HG02852 (cell line): Measurements from ENCODE around the gene SCAF1.

Experiments used
- ATAC-seq: cut with Tn5 transposase; IDR thresholded peaks from one replicate; pipeline ENCODE4 v1.9.1; 2021; ENCODE audit warnings: mild to moderate bottlenecking, moderate library complexity; ENCODE audit not compliant: unreplicated experiment

Gene SCAF1, protein sequence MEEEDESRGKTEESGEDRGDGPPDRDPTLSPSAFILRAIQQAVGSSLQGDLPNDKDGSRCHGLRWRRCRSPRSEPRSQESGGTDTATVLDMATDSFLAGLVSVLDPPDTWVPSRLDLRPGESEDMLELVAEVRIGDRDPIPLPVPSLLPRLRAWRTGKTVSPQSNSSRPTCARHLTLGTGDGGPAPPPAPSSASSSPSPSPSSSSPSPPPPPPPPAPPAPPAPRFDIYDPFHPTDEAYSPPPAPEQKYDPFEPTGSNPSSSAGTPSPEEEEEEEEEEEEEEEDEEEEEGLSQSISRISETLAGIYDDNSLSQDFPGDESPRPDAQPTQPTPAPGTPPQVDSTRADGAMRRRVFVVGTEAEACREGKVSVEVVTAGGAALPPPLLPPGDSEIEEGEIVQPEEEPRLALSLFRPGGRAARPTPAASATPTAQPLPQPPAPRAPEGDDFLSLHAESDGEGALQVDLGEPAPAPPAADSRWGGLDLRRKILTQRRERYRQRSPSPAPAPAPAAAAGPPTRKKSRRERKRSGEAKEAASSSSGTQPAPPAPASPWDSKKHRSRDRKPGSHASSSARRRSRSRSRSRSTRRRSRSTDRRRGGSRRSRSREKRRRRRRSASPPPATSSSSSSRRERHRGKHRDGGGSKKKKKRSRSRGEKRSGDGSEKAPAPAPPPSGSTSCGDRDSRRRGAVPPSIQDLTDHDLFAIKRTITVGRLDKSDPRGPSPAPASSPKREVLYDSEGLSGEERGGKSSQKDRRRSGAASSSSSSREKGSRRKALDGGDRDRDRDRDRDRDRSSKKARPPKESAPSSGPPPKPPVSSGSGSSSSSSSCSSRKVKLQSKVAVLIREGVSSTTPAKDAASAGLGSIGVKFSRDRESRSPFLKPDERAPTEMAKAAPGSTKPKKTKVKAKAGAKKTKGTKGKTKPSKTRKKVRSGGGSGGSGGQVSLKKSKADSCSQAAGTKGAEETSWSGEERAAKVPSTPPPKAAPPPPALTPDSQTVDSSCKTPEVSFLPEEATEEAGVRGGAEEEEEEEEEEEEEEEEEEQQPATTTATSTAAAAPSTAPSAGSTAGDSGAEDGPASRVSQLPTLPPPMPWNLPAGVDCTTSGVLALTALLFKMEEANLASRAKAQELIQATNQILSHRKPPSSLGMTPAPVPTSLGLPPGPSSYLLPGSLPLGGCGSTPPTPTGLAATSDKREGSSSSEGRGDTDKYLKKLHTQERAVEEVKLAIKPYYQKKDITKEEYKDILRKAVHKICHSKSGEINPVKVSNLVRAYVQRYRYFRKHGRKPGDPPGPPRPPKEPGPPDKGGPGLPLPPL

DNA sequence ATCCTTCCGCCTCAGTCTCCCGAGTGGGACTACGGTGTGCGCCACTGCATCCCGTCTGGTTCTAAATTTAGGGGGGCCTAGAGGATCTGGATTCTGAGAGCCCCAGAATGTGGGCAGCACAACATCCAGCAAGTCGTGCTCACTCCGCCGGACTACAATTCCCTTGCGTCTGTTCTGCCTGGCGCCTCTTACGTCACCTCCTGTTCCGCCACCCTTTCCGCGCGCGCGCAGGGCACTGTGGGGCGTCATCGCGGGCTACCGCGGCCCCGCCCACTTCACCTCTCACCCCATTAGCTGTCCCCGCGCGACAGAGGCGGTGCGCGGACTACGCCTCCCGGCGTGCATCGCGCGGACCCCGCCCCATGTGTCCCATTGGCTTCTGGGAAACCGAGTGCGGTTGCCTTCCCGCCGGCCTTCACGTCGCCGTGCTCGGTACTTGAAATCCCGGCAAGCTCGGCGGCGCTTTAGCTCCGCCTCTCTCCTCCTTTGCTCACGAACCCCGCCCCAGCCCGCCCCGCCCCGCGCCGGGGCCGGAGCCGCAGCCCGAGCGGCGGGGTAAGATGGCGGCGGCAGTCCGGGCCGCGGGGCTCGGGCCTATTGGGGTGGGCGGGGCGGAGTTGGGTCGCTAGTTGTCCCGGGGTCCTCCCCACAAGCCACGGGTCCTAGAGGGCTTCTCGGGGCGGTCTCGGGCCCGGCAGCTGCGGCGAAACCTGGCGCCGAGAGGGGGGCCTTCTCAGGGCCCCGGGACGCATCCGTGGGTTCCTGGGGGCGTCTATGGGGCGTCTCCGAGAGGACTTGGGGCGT, at the start of gene SCAF1:
Gene SCAF1 (plus strand): TSS at position 522 of the 804 bp plus-strand sequence. CDS start 2,818 bp downstream, outside the sequence.
- ATAC-seq = peak; percentile 59

DNA sequence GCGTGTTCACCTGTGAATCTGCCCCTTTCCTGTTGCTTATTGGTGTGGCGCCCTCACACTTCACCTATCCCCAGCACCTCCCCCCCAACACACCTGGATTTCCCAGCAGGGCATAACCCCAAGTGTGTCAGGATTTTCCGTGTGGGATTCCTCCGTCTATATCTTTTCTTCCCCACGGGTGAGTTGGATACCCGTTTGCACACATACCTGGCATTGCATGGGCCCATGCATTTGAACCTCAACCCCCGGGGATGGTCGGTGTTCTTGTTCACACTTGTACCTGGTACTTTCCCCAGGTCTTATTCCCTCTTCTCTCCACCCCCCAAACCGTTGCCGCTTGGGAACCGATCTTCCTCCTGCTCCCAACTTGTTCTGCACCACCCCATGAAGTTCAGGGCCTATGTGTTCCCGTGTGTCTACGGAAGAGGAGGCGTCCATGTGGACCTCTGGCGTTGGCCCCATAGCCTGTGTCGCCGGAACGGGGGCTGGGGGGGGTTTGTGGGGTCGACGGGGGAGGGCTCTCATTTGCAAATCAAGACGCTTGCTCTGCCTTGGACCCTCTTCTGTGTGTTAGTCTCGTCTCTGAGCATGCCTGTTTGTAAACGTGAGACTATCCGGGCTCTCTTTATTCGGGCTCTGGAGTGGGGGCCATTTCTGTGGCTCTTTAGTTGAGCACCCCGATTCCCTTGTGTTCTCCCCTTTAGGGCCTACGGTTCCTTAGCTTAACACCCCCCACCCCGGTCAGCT, 49.4 kb upstream of the SCAF1 start:
- ATAC-seq = no peak

DNA sequence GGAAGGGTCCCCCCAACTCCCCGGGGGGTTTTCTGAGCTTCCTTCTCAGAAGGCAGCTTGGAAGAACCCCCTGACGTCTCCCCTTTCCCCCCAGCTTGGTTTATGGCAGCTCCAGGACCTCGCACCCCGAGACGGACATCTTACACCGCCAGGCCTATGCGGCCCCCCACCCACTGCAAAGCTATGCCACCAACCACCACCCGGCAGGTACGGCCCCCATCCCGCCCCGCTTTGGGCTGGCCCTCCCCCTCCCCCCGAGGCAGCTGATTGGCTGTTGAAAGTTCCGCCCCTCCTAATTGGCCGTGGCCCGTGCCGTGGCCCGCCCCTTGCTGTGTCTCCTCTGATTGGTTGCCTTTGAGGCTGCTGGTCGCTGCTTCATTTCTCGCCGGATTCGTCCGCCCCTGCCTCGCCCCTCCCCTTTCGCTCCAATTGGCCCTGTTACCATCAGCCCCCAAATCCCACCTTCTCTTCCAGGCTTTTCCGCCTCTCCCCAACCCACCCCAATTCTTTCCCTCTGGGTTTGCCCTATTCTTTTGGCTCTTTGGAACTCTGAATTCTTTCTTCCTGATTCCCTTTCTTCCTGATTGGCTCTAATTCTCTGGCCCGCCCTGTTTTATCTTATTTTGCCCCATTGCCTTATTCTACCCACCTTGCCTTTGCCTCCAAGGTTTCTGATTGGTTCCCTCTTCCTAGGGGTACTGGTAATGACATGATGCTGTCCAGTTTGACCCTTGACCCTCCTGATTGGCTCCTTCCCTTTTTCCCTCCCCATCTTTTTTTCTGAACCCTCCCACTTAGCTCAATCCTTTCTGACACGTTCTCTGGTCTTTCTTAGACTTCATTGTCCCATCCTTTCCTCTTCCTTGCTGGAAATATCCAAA, 48.5 kb upstream of the SCAF1 start:
- no peak for ATAC-seq

DNA sequence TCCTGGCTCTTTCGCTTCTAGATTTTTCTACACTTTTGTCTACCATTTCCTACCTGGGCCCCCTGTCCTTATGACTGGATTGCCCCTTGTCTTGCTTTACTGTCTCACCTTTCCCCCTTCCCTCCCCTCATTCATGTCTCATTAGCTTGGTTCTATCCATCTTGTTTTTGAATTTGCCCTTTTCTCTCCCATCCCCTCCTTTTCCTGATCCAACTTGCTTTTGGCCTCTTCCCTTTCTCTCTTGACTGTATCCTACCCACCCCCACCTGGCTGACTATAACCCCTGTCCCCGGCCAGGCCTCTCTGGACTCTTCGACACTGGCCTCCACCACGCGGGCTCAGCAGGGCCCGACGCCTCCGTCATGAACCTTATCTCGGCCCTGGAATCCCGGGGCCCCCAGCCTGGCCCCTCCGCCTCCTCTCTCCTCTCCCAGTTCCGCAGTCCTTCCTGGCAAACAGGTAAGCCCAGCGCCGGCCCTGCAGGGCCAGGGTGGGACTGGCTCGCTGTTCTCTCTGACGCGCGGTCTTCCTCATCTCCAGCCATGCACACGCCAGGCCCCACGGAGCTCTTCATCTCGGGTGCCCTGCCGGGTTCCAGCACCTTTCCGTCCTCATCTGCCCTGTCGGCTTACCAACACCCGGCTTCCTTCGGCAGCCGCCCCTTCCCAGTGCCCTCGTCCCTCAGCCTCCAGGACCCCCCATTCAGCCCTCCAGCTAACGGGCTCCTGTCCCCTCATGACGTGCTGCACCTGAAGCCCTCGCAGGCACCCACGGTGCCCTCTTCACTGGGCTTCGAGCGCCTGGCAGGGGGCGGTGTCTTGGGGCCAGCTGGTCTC, 47.6 kb upstream of the SCAF1 start:
- ATAC-seq = no peak

DNA sequence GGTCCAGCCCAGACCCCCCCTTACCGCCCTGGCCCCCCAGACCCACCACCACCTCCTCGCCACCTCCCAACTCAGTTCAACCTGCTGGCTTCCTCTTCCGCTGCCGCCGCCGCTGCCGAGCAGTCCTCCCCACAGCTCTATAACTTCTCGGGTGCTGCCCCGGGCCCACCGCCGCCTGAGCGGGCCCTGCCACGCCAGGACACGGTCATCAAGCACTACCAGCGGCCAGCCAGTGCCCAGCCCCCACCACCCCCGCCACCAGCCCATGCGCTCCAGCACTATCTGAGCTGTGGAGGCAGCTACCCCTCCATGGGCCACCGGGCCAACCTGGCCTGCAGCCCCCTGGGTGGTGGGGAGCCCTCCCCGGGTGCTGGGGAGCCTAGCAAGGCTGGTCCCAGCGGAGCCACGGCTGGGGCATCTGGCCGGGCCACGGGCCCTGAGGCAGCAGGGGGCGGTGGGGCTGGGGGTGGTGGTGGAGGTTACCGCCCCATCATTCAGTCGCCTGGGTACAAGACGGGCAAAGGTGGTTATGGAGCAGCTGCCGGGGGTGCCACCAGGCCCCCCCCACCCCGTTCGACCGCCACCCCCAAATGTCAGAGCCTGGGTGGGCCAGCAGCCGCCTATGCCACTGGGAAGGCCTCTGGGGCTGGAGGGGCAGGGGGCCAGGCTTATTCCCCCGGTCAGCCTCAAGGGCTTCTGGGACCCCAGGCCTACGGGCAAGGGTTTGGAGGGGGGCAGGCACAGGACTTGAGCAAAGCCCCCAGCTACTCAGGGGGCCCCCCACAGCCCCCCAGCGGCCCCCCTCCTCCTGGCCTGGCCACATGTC, 46.8 kb upstream of the SCAF1 start:
- no peak for ATAC-seq

DNA sequence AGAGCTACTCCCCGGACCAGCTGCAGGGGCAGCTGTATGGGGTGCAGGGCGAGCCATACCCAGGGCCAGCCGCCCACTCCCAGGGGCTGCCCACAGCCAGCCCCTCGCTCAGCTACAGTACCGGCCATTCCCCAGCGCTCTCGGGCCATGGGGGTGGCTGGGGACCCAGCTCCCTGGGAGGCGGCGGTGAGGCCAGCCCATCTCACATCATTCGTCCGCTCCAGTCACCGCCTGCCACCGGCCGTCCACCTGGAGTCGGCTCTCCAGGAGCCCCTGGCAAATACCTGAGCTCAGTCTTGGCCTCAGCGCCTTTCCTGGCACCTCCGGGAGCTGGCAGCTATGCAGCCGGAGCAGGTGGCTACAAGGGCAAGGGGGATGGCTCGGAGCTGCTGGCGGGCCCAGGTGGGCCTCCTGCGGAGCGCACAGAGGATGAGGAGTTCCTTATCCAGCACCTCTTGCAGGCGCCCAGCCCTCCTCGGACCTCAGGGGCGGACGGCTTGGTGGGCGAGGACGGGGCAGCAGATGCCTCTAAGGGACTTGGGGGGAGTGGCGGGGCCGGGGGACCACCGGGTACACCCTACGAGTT, 46.1 kb upstream of the SCAF1 start:
- ATAC-seq = no peak

DNA sequence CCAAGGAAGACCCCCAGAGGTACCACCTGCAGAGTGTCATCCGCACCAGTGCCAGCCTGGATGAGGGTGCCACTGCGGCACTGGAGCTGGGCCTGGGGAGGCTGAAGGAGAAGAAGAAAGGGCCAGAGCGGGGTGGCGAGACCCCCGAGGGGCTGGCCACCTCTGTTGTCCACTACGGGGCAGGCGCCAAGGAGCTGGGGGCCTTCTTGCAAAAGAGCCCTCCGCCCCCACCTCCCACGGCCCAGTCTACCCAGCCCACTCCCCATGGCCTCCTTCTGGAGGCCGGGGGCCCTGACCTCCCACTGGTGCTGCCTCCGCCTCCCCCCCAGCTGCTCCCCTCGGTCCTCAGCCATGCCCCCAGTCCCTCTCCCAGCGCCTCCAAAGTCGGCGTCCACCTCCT, 45.6 kb upstream of the SCAF1 start:
- ATAC-seq = no peak

DNA sequence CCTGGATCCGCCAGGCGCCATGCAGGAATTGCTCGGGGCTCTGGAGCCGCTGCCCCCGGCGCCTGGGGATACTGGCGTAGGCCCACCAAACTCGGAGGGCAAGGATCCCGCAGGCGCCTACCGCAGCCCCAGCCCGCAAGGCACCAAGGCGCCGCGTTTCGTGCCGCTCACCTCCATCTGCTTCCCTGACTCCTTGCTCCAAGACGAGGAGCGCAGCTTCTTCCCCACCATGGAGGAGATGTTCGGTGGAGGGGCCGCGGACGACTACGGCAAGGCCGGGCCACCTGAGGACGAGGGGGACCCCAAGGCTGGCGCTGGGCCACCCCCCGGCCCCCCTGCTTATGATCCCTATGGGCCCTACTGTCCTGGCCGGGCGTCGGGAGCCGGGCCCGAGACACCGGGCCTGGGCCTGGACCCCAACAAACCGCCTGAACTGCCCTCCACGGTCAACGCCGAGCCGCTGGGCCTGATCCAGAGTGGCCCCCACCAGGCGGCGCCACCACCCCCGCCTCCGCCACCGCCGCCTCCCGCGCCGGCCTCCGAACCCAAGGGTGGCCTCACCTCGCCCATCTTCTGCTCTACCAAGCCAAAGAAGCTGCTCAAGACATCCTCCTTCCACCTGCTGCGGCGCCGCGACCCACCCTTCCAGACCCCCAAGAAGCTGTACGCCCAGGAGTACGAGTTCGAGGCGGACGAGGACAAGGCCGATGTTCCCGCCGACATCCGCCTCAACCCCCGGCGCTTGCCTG, 44.9 kb upstream of the SCAF1 start:
- ATAC-seq = no peak

DNA sequence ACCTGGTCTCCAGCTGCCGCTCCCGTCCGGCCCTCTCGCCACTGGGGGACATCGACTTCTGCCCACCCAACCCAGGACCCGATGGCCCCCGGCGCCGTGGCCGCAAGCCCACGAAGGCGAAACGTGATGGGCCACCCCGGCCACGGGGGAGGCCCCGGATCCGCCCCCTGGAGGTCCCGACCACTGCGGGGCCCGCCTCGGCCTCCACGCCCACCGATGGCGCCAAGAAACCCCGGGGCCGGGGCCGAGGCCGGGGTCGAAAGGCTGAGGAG, 44.4 kb upstream of the SCAF1 start:
- no peak for ATAC-seq

DNA sequence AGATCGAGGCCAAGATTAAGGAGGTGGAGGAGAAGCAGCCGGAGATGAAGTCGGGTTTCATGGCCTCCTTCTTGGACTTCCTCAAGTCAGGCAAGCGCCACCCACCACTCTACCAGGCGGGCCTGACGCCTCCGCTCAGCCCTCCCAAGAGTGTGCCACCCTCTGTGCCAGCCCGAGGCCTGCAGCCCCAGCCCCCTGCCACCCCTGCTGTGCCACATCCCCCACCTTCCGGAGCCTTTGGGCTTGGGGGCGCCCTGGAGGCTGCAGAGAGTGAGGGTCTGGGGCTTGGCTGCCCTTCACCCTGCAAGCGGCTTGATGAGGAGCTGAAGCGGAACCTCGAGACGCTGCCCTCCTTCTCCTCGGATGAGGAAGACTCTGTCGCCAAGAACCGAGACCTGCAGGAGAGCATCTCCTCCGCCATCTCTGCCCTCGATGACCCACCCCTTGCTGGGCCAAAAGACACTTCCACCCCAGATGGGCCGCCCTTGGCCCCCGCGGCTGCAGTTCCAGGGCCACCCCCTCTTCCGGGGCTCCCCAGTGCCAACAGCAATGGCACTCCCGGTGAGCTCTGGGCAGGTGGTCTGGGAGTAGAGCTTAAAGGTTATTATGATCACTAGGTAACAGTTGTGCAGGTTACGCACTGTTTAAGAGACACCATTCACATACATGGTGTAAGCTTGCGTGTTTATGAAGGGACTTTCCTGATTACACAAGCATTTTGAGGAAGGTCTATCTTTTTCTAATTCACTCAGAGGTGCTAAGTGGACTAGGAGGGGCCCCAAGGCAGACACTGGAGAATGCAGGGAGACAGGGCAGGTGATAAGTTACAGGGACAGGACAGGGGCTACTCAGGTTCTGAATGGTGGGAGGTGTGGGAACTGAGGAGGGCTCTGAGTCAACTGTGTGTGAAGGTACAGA, 42.4 kb upstream of the SCAF1 start:
- no peak for ATAC-seq

DNA sequence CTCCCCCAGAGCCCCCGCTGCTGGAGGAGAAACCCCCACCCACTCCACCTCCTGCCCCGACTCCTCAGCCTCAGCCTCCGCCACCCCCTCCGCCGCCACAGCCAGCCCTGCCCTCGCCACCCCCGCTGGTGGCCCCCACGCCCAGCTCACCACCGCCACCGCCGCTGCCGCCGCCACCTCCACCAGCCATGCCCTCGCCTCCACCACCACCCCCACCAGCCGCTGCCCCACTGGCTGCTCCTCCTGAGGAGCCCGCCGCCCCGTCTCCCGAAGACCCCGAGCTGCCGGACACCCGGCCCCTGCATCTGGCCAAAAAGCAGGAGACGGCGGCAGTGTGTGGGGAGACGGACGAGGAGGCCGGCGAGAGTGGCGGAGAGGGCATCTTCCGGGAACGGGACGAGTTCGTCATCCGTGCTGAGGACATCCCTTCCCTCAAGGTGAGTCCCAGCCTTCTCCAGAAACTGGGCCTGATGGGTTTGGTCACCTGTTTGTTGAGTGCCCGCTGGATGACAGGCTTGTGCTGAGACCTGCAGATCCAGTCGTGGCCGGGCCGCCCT, 40.4 kb upstream of the SCAF1 start:
- ATAC-seq = no peak

DNA sequence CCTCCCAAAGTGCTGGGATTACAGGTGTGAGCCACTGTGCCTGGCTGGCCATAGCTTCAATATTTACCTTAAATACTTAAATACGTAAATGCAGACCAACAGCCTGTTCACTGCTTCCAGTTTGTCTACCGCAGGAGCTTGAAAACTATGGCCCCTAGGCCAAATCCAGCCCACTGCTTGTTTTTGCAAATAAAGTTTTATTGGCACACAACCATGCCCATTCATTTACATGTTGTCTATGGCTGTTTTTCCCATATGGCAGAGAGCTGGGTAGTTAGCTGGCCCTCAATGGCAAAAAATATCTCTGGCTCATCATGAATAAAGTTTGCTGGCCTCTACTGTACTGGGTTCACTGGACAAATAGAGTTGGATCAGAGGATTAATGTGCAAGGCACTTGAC, 39.2 kb upstream of the SCAF1 start:
- ATAC-seq = no peak

DNA sequence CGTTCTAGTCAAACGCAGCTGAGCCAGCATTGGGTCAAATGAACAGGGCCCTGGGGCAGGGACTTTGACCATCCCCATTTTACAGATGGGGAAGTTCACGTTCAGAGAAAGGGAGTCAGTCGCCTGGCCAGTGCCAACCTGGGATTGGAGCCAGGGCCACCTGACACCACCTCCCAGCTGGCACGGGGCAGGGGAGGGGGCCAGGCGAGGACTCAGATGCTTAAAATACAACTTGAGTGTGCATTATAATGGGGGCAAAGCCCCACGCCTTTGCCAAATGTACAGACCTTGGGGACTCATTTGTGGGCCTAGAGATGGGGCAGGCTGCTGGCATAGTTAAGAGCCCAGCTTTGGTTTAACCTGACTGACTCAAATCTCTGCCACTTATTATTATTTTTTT, 36.4 kb upstream of the SCAF1 start:
- no peak for ATAC-seq

DNA sequence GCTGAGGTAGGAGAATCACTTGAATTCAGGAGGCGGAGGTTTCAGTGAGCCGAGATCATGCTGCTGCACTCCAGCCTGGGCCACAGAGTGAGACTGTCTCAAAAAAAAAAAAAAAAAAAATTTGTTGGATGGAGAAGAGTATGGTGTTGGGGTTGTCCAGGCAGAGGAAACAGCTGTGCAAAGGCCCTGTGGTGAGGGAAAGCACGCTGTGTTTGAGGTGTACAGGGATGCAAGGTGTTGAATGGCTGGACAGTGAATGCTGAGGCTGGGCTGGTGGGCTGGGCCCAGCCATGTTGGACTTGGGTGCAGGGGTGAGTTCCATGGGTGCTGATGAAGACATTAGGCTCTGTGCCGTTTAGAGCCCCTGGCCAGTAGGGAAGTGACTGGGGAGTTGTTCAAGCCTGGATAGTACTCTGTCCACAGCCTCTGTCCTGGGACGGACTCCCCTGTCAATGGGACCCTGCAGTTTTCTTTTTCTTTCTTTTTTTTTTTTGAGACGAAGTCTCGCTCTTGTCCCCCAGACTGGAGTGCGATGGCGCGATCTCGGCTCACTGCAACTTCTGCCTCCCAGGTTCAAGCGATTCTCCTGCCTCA, 32.4 kb upstream of the SCAF1 start:
- ATAC-seq = no peak
